ENCODE measurements around the gene SUSD3.

DNA sequence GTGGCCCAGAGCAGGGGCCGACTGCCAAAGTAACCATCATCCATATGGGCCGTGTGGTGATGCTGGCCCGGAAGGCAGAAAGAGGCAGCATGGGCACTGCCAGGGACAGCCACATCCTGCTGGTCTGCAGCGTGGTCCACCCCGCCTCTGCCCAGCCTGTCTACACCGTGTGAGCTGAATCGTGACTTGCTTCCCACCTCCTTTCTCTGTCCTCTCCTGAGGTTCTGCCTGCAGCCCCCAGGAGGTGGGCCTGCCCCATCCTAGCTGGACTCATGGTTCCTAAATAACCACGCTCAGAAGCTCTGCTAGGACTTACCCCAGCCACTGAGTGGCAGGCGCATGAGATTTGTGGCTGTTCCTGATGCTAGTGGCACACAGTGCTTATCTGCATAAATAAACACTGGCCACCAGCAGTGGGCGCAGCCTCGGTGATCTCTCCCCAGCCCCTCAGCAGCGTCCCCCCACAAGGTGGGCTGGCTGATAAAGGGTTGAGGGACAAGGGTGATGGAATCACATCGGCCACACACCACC is 22.6 kb upstream of the SUSD3 start:
- TF ChIP-seq, protein P1, sequence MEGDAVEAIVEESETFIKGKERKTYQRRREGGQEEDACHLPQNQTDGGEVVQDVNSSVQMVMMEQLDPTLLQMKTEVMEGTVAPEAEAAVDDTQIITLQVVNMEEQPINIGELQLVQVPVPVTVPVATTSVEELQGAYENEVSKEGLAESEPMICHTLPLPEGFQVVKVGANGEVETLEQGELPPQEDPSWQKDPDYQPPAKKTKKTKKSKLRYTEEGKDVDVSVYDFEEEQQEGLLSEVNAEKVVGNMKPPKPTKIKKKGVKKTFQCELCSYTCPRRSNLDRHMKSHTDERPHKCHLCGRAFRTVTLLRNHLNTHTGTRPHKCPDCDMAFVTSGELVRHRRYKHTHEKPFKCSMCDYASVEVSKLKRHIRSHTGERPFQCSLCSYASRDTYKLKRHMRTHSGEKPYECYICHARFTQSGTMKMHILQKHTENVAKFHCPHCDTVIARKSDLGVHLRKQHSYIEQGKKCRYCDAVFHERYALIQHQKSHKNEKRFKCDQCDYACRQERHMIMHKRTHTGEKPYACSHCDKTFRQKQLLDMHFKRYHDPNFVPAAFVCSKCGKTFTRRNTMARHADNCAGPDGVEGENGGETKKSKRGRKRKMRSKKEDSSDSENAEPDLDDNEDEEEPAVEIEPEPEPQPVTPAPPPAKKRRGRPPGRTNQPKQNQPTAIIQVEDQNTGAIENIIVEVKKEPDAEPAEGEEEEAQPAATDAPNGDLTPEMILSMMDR (IDR thresholded peaks at IDR 0.05; ENCODE audit: insufficient read depth, low read length) = no peak
- peak; percentile 20; the same call in 1 of the 2 replicates for TF ChIP-seq POLR2AphosphoS5 (IDR thresholded peaks at IDR 0.05; ENCODE audit: low read depth)
- no peak for TF ChIP-seq GABPA (IDR thresholded peaks at IDR 0.05; ENCODE audit: low read depth)

All from HL-60 (cell line).